Measurements from ENCODE around the gene PRUNE2.
A peak's percentile ranks its signal among the peaks of the same experiment; 100 is the strongest.

Gene PRUNE2

DNA sequence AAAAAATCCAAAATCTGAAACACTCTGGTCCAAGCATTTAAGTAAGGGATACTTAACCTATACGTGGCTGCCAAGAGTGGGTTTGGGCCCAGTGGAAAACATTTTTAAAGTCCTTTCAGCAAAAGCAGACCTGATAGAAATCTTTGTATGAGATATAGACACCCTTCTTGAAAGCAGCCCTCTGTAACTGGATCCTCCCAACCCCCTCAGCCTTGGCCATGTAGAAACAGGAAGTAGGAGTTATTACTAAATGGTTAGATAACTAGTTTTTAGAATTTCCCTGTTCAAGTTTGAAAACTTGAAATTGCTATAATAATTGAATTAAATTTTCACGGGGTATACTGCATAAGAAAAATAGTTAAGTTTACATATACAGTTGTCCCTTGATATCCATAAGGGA, 253.0 kb downstream of the PRUNE2 start:
- peak; percentile 49 to 65 for DNase-seq

- DNase-seq = peak; percentile 56 to 59
These were observed 254.7 kb downstream of the PRUNE2 start for GRCh38 chr9:76651119-76651705.

- no peak for DNase-seq
These were observed 255.2 kb downstream of the PRUNE2 start for GRCh38 chr9:76650692-76651091.

- DNase-seq = no peak
These were observed 256.0 kb downstream of the PRUNE2 start for GRCh38 chr9:76649894-76650293.

- DNase-seq = no peak
These were observed 259.7 kb downstream of the PRUNE2 start for GRCh38 chr9:76646249-76646648.

GRCh38 chr9:76644647-76645250, 261.2 kb downstream of the PRUNE2 start:
- DNase-seq = no peak

DNA sequence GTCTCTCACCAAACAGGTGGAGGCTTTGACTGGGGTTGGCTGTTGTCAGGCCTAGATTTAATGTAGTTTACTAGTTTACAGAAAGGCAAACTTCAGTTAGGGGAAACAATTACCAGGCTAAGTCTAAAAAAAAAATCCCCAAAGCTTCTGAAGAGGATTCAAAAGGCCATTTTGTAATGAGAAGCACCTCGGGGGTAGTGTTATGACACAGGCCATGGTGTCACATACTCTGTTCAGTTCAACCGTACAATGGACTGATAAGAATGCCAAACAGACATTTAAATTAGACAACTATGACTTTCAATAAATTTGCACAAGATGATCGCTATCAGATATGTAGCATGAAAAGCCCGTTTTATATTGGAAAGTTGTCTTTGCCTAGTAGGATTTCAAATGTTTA, 261.7 kb downstream of the PRUNE2 start:
- no peak for DNase-seq

- peak; percentile 26 to 41 for DNase-seq
These were observed 262.4 kb downstream of the PRUNE2 start for GRCh38 chr9:76643399-76644117.

DNA sequence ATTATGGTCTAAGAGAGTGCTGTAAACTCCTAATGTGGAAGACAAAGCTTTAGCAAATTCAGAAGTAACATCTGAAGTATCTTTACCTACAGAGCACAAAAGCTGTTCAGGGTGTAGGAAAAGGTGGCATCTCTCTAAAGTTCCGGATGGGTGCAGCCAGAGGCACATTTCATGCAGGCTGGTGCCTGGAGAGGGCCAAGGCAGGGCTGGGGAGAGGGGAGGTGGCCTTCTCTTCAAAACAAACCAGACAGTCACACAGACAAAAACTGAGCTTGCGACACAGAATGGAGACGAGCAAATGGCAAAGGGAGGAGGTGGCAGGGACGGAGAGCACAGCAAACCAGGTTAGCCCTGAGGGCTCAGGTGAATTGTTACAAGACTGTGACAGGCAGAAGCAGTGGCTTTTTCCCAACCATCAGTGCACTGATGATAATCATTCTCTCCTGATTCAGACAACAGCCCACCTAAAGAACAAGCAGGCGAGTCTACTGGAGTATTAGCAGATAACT, 263.2 kb downstream of the PRUNE2 start:
- no peak for DNase-seq

DNA sequence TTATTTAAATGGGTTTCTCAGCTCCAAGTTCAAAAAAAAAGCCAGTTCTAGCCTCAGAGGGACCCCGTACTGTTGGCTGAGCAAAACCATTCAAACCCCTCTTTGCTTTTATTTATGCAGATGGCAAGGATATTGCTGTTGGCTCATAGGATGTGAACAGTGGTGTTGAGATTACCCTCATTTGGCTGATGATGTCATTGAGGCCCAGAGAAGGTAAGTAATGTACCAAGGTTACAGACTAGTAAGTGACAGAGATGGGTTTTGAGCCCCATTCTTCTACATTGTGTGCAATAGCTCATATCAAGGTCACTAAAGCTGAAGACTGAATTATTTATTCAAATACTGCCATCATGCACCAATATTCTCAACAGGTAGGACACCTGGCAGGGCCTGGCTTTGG, 263.8 kb downstream of the PRUNE2 start:
- DNase-seq = no peak

DNA sequence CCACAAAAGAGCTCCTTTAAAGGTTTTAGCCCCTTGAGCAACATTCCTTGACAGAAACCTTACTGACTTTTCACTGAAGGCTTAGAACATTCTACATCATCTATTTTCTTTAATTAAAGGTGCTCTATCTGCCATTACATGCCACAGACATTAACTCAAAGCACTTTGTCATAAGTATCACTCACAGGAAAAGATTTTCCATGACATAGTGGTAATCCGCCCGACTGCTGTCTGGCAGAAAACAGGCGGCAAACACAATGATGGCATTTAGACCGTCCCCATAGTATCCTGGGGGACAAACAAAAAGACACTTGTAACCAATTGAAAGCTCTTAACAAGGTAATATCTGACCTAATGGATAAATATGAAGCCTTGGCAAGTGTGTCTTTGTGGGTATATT, 267.9 kb downstream of the PRUNE2 start:
- no peak for DNase-seq

DNA sequence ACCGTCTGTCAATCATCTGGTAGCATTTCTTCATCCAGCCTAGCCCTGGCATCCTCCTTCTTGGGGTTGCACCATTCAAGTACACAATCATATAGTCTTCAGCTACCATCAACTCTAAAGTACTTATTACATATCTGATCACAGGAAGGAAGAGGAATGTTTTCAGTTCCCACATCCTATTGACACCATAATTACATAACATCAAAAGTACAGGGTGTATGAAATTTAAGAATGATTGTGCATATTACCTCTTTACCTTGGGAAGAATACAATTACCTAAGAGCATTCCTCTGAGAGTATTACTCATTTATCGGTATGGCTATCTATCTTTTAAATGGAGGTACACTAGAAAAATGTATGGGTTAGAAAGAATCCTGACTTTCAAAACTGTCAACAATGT, 268.5 kb downstream of the PRUNE2 start:
- DNase-seq = no peak

- DNase-seq = no peak
These were observed 271.4 kb downstream of the PRUNE2 start for GRCh38 chr9:76634356-76635054.

GRCh38 chr9:76630916-76631315, 275.0 kb downstream of the PRUNE2 start:
- no peak for DNase-seq

- peak in 1 of 2 donors; percentile 45 for DNase-seq
These were observed 276.5 kb downstream of the PRUNE2 start for GRCh38 chr9:76629205-76629990.

GRCh38 chr9:76628155-76628554, 277.8 kb downstream of the PRUNE2 start:
- DNase-seq = no peak

GRCh38 chr9:76626980-76627379, 278.9 kb downstream of the PRUNE2 start:
- DNase-seq = no peak

DNA sequence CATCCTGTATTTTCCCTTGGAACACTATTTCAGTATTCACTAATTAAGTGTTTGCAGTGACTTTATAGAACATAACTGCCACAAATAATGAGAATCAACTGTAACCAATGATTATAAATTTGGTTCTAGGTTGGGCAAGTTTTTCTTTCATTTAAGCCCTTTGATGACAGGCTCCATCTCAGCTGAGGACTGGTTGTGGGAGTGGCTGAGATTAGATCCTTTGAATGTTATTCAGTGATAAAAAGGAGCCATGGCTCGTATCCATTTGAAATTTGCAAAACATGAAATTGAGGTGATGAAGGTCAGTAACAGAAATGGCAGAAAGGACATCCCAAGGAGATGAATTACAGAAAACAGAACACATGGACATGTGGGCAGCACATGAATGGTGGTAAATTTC, 279.8 kb downstream of the PRUNE2 start:
- no peak for DNase-seq

DNA sequence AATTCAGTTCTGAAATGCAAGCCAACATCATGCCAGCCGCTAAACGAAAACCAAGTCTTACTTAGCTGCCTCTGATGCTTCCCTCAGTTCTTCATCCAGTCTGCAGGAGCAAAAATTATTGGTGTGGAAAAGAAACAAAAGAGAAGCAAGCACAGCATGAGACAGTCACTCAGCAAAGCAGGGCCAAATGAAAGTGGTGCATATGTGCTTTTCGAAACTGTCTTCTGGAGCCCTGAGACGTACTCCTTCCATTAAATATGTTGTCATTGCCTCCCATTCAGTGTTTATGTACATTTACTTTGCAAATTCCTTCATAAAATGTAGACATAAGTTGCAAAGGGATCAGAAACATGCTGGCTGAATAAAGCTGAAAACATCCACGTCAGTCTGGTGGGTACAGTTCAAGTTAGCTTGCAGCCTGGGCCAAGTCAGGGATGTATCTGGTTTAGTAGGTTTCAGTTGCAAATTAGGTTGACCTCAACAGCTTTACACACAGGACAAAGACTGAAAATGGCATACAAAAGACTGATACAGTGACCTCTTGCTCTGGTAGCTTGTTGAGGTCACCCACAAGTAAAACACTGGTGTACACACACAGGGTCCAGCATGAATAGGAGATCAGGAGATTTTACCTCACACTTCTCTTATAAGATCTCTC, 281.4 kb downstream of the PRUNE2 start:
- DNase-seq = no peak

DNA sequence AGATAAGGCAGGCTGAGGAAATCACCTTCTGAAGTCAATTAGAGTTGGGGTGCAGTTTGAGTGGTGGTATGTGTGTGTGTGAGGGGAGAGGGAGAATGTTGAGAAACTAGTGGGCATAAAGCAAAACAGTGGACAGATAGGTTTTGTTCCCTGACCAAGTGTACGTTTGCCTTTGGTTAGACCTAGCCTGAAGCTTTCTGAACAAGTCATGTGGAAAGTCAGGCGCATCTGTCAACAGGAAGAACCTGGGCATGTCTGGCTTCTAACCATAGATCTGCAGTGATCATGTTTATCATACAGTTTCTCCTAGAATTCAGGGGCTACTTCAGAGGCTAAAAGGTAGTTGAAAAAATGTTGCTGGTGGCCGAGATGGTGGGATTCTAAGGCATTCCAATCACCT, 284.9 kb downstream of the PRUNE2 start:
- DNase-seq = no peak

- DNase-seq = no peak
These were observed 285.3 kb downstream of the PRUNE2 start for GRCh38 chr9:76620581-76620980.

DNA sequence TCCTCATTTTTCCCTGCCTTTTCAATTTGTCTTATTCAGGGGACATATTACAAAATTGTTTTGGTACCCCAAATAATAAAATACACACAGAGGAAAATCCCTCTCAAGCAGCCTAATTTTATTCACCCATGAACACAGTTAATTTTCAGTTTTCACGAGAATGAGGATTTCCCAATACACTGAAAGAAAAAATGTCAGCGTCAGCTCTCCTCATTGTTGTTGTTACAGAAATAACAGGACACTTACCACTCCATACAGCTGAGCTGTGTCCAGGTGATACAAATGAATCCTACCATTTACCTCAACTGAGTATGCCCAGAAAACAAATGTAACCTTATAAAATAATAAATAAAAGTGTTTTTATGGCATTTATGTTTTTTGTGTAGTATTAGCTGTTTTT, 286.3 kb downstream of the PRUNE2 start:
- DNase-seq = peak; percentile 47 to 68

Measured in inflammatory macrophage treated with lipopolysaccharide for 1 hour (primary cell).